Amygdala (tissue), 56 donors: ENCODE results near the gene ADAMTS17.
A peak's percentile ranks its signal among the peaks of the same experiment; 100 is the strongest.
"Not testable (repeated sequence)": the region's sequence is repeated elsewhere in the genome, so short reads cannot be mapped to it uniquely, and the experiment has no call there.

Experiments used
- DNase-seq, 56 donors: peaks; one replicate each; lab custom pipeline; 2025; lab: John Stamatoyannopoulos, UW

ADAMTS17 gene

GRCh38 chr15:99930696-99931095 lies 411.1 kb downstream of the ADAMTS17 start:
- no peak for DNase-seq

- no peak for DNase-seq
Measured at GRCh38 chr15:99929266-99929665, 412.5 kb downstream of the ADAMTS17 start.

GRCh38 chr15:99928429-99928981 lies 413.3 kb downstream of the ADAMTS17 start:
- peak in 51 of 56 donors; percentile 17 to 85 (median 56) for DNase-seq

- DNase-seq: not testable (repeated sequence)
Measured at GRCh38 chr15:99926532-99926931, 415.2 kb downstream of the ADAMTS17 start.

GRCh38 chr15:99925661-99926461 lies 415.9 kb downstream of the ADAMTS17 start:
- peak in 17 of 56 donors; percentile 8 to 54 (median 21) for DNase-seq

GRCh38 chr15:99923711-99924110 lies 418.1 kb downstream of the ADAMTS17 start:
- DNase-seq: no peak
